Fibroblast of lung (primary cell): Measurements from ENCODE around the gene CDPF1. TPM values are rescaled to one million over a fixed set of nuclear protein-coding genes. Genes with fewer than 3 reads are reported as not detected.

Source experiments
- DNase-seq, 2 donors: peaks; one replicate each; pipeline versions ENCODE4 v3.0.0 to v3.0.0-alpha.2; 2010; ENCODE audit warnings: low read depth in 2 of 2
- H2AFZ ChIP-seq: 2 replicates; pipeline ENCODE4 v1.5.1; 2012; ENCODE audit warnings: low read length, control low read depth, inconsistent platforms
- H3K27ac ChIP-seq: 2 replicates; pipeline ENCODE4 v1.5.1; 2011; ENCODE audit warnings: low read length, control low read depth; ENCODE audit not compliant: insufficient read depth
- H3K27me3 ChIP-seq: 2 replicates; pipeline ENCODE4 v1.5.1; 2011; ENCODE audit warnings: mild to moderate bottlenecking, low read length; ENCODE audit not compliant: control insufficient read depth, insufficient read depth
- H3K36me3 ChIP-seq: 2 replicates; pipeline ENCODE4 v1.5.1; 2011; ENCODE audit warnings: low read length; ENCODE audit not compliant: control insufficient read depth, insufficient read depth
- H3K4me1 ChIP-seq: 2 replicates; pipeline ENCODE4 v1.5.1; 2011; ENCODE audit warnings: low read length; ENCODE audit not compliant: control insufficient read depth, insufficient read depth; ENCODE audit errors: extremely low read depth
- H3K4me2 ChIP-seq: 2 replicates; pipeline ENCODE4 v1.5.1; 2011; ENCODE audit warnings: low read length, control low read depth; ENCODE audit not compliant: insufficient read depth; ENCODE audit errors: extremely low read depth
- H3K4me3 ChIP-seq, 4 experiments: fragments of 200-600 bp in 1 of 4; sonication (generic) in 1 of 4; replicated peaks in 1 of 4; 2 replicates each; pipeline ENCODE4 v1.5.1; 2011 to 2016; ENCODE audit warnings: low read length in 4 of 4, low read depth in 3 of 4, mild to moderate bottlenecking in 3 of 4, control low read depth in 2 of 4, inconsistent platforms in 1 of 4, mixed read lengths in 1 of 4; ENCODE audit not compliant: insufficient read depth in 1 of 4; ENCODE audit errors: control extremely low read depth in 1 of 4
- H3K79me2 ChIP-seq: 2 replicates; pipeline ENCODE4 v1.5.1; 2012; ENCODE audit warnings: mild to moderate bottlenecking, low read length, inconsistent platforms; ENCODE audit not compliant: control insufficient read depth, insufficient read depth
- H3K9ac ChIP-seq: 2 replicates; pipeline ENCODE4 v1.5.1; 2011; ENCODE audit warnings: mild to moderate bottlenecking, low read length, control low read depth; ENCODE audit not compliant: insufficient read depth
- H3K9me3 ChIP-seq: 2 replicates; pipeline ENCODE4 v1.5.1; 2012; ENCODE audit warnings: low read depth, low read length; ENCODE audit not compliant: control insufficient read depth, insufficient read depth
- H4K20me1 ChIP-seq: 2 replicates; pipeline ENCODE4 v1.5.1; 2011; ENCODE audit warnings: low read length; ENCODE audit not compliant: control insufficient read depth, insufficient read depth; ENCODE audit errors: extremely low read depth
- EZH2 ChIP-seq: IDR thresholded peaks from 2 replicates; pipeline ENCODE4 v1.5.1; 2012; ENCODE audit warnings: low read length, control low read depth, mild to moderate bottlenecking; ENCODE audit errors: missing control alignments
- polyA plus RNA-seq, 2 donors: library from polyadenylated mRNA; depleted of rRNA in 1 of 2; stranded (reverse) in 1 of 2; unstranded in 1 of 2; fragments of >200 nt; gene quantifications; 2 replicates each; pipeline ENCODE4 v1.2.1, GENCODE V29; 2011 to 2012; ENCODE audit warnings: missing spikeins in 1 of 2
- total RNA-seq: library from RNA; depleted of rRNA; stranded (reverse); fragments of >200 nt; gene quantifications from 2 replicates; pipeline ENCODE4 v1.2.1, GENCODE V29; 2014
- TF ChIP-seq, protein P1 (sequence below), 2 donors: IDR thresholded peaks in 1 of 2; conservative IDR thresholded peaks in 1 of 2; 1 replicate in 1 of 2; 2 replicates in 1 of 2; pipeline ENCODE4 v1.5.1; 2011 to 2012; ENCODE audit warnings: low read length in 2 of 2, control low read depth in 1 of 2, inconsistent platforms in 1 of 2, low read depth in 1 of 2, mild to moderate bottlenecking in 1 of 2

Gene CDPF1
- total and polyA plus RNA-seq, 2 donors (not counting 1 experiment from before 2014, with no cell fraction given): 7.7 to 8.3 TPM

GRCh38 chr22:46290843-46291785, 41.0 kb upstream of the CDPF1 start:
- H4K20me1 ChIP-seq: no peaks in the 10 kb centered on the region
- H3K79me2 ChIP-seq: no peaks in the 10 kb centered on the region
- peaks cover 12% of the 10 kb centered on the region for H3K36me3 ChIP-seq
- no peak overlapping the region for H3K4me2 ChIP-seq
- no peak overlapping the region for H3K9ac ChIP-seq
- no peaks in the 10 kb centered on the region for H3K27me3 ChIP-seq
- no peak overlapping the region for H3K4me3 ChIP-seq
- no peak overlapping the region for H3K27ac ChIP-seq
- H3K9me3 ChIP-seq: no peaks in the 10 kb centered on the region
- no peak overlapping the region for H2AFZ ChIP-seq
- H3K4me1 ChIP-seq: peaks cover 4% of the 10 kb centered on the region
- TF ChIP-seq, protein P1, sequence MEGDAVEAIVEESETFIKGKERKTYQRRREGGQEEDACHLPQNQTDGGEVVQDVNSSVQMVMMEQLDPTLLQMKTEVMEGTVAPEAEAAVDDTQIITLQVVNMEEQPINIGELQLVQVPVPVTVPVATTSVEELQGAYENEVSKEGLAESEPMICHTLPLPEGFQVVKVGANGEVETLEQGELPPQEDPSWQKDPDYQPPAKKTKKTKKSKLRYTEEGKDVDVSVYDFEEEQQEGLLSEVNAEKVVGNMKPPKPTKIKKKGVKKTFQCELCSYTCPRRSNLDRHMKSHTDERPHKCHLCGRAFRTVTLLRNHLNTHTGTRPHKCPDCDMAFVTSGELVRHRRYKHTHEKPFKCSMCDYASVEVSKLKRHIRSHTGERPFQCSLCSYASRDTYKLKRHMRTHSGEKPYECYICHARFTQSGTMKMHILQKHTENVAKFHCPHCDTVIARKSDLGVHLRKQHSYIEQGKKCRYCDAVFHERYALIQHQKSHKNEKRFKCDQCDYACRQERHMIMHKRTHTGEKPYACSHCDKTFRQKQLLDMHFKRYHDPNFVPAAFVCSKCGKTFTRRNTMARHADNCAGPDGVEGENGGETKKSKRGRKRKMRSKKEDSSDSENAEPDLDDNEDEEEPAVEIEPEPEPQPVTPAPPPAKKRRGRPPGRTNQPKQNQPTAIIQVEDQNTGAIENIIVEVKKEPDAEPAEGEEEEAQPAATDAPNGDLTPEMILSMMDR (conservative IDR thresholded peaks at IDR 0.05 in 1 of 2, IDR thresholded peaks at IDR 0.05 in 1 of 2; ENCODE audit: low read depth in 1 of 2, low read length in 2 of 2): no peak
- TF ChIP-seq EZH2: no peak
- no peak for DNase-seq

DNA sequence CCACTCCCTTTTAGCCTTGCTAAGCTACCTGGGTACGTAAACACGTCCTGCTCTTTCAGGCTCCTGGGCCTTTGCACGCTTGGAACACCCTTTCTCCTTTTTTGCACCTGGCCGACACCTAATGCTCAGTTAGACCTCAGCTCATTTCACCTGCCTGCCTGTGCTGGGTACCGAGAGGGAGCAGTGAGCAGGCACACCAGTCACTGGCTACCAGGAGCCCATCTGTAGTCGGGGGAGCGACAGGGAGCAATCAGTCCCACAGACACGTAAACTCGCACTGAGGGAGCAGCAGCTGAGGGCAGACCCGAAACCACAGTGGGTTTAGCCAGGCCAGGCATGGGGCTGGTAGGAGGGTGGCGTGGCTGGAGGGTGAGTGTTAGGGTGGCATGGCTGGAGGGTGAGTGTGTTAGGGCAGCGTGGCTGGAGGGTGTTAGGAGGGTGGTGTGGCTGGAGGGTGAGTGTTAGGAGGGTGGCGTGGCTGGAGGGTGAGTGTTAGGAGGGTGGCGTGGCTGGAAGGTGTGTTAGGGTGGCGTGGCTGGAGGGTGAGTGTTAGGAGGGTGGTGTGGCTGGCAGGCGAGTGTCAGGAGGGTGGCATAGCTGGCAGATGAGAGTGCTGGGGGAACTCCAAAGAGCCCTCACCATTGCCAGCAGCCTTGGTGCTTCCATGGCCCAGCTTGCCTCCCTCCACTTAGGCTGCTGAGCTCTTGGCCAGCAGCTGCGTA, 40.2 kb upstream of the CDPF1 start:
- Histone ChIP-seq H3K27me3 (no peaks in the 10 kb centered on the region), H3K36me3 (peaks cover 13% of the 10 kb centered on the region), H3K9me3 (no peaks in the 10 kb centered on the region), H3K79me2 (no peaks in the 10 kb centered on the region), H3K9ac (no peak overlapping the region), H4K20me1 (no peaks in the 10 kb centered on the region), H3K4me2 (no peak overlapping the region), H2AFZ (no peak overlapping the region), H3K4me3 (no peak overlapping the region), H3K4me1 (no peaks in the 10 kb centered on the region), H3K27ac (no peak overlapping the region)
- no peak for DNase-seq
- no peak for TF ChIP-seq EZH2
- TF ChIP-seq, protein P1 (conservative IDR thresholded peaks at IDR 0.05 in 1 of 2, IDR thresholded peaks at IDR 0.05 in 1 of 2; ENCODE audit: low read depth in 1 of 2, low read length in 2 of 2): no peak

- H3K9me3 ChIP-seq: no peaks in the 10 kb centered on the region
- no peak overlapping the region for H3K9ac ChIP-seq
- no peak overlapping the region for H3K4me2 ChIP-seq
- H3K4me1 ChIP-seq: no peaks in the 10 kb centered on the region
- H3K27me3 ChIP-seq: no peaks in the 10 kb centered on the region
- H3K79me2 ChIP-seq: no peaks in the 10 kb centered on the region
- H2AFZ ChIP-seq: no peak overlapping the region
- no peak for TF ChIP-seq EZH2
- TF ChIP-seq, protein P1 (conservative IDR thresholded peaks at IDR 0.05 in 1 of 2, IDR thresholded peaks at IDR 0.05 in 1 of 2; ENCODE audit: low read depth in 1 of 2, low read length in 2 of 2): no peak
- no peaks in the 10 kb centered on the region for H4K20me1 ChIP-seq
- DNase-seq: no peak
- H3K4me3 ChIP-seq: no peak overlapping the region
- no peak overlapping the region for H3K27ac ChIP-seq
- peaks cover 14% of the 10 kb centered on the region for H3K36me3 ChIP-seq
Observed at GRCh38 chr22:46289244-46289891, 39.3 kb upstream of the CDPF1 start.
